ENCODE results near the gene JUNB.

- TF ChIP-seq POLR2A (IDR thresholded peaks at IDR 0.05) (no peak), CTCF (IDR thresholded peaks at IDR 0.05) (no peak)
Measured at GRCh38 chr19:12836529-12836863, 45.2 kb downstream of the JUNB start.
